HG03135 (cell line): Measurements from ENCODE around the gene ARSA.
"Not testable (repeated sequence)": the region's sequence is repeated elsewhere in the genome, so short reads cannot be mapped to it uniquely, and the experiment has no call there.

Source experiments
- ATAC-seq: cut with Tn5 transposase; IDR thresholded peaks from one replicate; pipeline ENCODE4 v1.9.1; 2021; ENCODE audit warnings: mild to moderate bottlenecking, moderate library complexity; ENCODE audit not compliant: unreplicated experiment

Gene ARSA

GRCh38 chr22:50624347-50625130, 3.4 kb downstream of the ARSA start:
- no peak for ATAC-seq

GRCh38 chr22:50622723-50623327, 5.1 kb downstream of the ARSA start:
- no peak for ATAC-seq

- no peak for ATAC-seq
These were observed 5.8 kb downstream of the ARSA start for GRCh38 chr22:50621948-50622722.

GRCh38 chr22:50621356-50621880, 6.5 kb downstream of the ARSA start:
- ATAC-seq: peak; percentile 40

- peak; percentile 53 for ATAC-seq
These were observed 7.2 kb downstream of the ARSA start for GRCh38 chr22:50620593-50621355.

- ATAC-seq: not testable (repeated sequence)
These were observed 13.7 kb downstream of the ARSA start for GRCh38 chr22:50614296-50614695.

GRCh38 chr22:50613291-50613981, 14.5 kb downstream of the ARSA start:
- ATAC-seq: no peak

GRCh38 chr22:50612528-50613221, 15.3 kb downstream of the ARSA start:
- ATAC-seq: no peak

- no peak for ATAC-seq
These were observed 15.8 kb downstream of the ARSA start for GRCh38 chr22:50612168-50612527.

- ATAC-seq: no peak
These were observed 16.5 kb downstream of the ARSA start for GRCh38 chr22:50611341-50612060.

- ATAC-seq: no peak
These were observed 17.4 kb downstream of the ARSA start for GRCh38 chr22:50610581-50610980.

GRCh38 chr22:50610041-50610451, 17.9 kb downstream of the ARSA start:
- ATAC-seq: no peak

GRCh38 chr22:50609599-50609998, 18.4 kb downstream of the ARSA start:
- ATAC-seq: no peak

- no peak for ATAC-seq
These were observed 19.0 kb downstream of the ARSA start for GRCh38 chr22:50608996-50609395.

- not testable (repeated sequence) for ATAC-seq
These were observed 19.7 kb downstream of the ARSA start for GRCh38 chr22:50608058-50608840.

- no peak for ATAC-seq
These were observed 20.3 kb downstream of the ARSA start for GRCh38 chr22:50607659-50608020.

- no peak for ATAC-seq
These were observed 20.9 kb downstream of the ARSA start for GRCh38 chr22:50606946-50607658.
